AG09309 (cell line): ENCODE data around the gene DUSP9.

Source experiments
- DNase-seq: peaks from one replicate; pipeline ENCODE4 v3.0.0-alpha.2; 2010; ENCODE audit warnings: low read depth
- H3K4me3 ChIP-seq: 2 replicates; pipeline ENCODE4 v1.5.1; 2011; ENCODE audit warnings: mild to moderate bottlenecking, low read depth, low read length, moderate library complexity; ENCODE audit not compliant: control insufficient read depth
- CTCF ChIP-seq: IDR thresholded peaks from 2 replicates; pipeline ENCODE4 v1.5.1; 2011; ENCODE audit warnings: mild to moderate bottlenecking, low read depth, low read length, inconsistent platforms; ENCODE audit not compliant: insufficient read depth, control insufficient read depth; ENCODE audit errors: missing control alignments

DUSP9 gene

GRCh38 chrX:153610836-153611213, 36.2 kb upstream of the DUSP9 start:
- H3K4me3 ChIP-seq, result no peak overlapping the region
- no peak for TF ChIP-seq CTCF
- DNase-seq, result no peak

GRCh38 chrX:153611298-153612095, 35.5 kb upstream of the DUSP9 start:
- no peak for TF ChIP-seq CTCF
- DNase-seq, result no peak
- H3K4me3 ChIP-seq, result no peak overlapping the region

- H3K4me3 ChIP-seq, result no peak overlapping the region
- no peak for DNase-seq
- no peak for TF ChIP-seq CTCF
Measured at GRCh38 chrX:153612413-153612812, 34.6 kb upstream of the DUSP9 start.

- DNase-seq, result no peak
- no peak for TF ChIP-seq CTCF
- H3K4me3 ChIP-seq, result no peak overlapping the region
Measured at GRCh38 chrX:153614818-153615217, 32.2 kb upstream of the DUSP9 start.

- no peak overlapping the region for H3K4me3 ChIP-seq
- TF ChIP-seq CTCF, result no peak
- DNase-seq, result no peak
Measured at GRCh38 chrX:153620576-153620975, 26.4 kb upstream of the DUSP9 start.

- DNase-seq, result no peak
- H3K4me3 ChIP-seq, result no peak overlapping the region
- TF ChIP-seq CTCF, result no peak
Measured at GRCh38 chrX:153621949-153622598, 24.9 kb upstream of the DUSP9 start.
